ENCODE measurements around the gene NEK10. TPM values are rescaled to one million over a fixed set of nuclear protein-coding genes. Genes with fewer than 3 reads are reported as not detected.

Gene NEK10
- total and polyA plus RNA-seq, 2 of the 13 experiments (the other 11 are each of a cell fraction or from before 2014, with no cell fraction given) = 2.8 to 14.2 TPM

DNA sequence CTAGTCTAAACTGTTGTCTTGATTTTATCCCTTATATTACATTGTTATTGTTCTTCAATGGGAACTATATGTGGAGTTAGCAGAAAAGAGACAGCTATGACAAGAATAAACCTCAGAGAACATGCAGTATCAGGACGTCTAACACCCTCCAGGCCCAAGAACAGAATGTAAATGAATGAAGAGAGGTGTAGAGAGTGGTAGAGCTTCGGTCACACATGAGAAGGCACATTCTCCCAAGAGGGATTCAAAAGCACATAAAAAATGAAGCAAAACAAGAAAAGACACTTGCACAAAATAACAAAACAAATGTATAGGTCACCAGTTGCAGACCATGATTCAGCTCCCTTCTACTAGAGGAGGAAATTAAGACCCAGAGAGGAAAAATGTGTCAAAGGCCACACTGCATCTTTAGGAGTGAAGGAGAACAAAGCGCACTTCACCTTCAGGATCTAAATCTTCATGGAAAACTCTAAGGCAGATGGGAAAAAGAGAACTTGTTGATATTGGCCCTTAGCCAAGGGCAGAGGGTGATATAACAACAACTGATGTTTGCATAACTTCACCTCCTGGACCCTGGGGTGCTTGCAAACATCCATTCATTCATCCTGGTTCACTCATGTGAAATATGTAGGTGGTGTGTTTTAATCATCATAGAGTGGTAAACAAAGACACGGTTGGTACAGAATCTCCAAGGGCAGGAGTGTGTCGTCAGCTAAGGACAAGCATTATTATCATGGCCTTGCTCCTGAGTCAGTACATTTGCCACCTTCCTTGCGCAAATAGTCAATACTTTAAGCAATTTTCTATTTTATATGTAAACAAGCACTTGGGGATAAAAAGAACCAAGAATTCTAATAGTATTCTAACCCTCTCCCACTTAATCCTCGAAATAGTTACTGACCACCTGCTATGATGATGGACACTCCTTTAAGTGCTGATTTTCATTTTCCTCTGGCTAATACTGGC is 8.8 kb downstream of the NEK10 start (continued):
- TF ChIP-seq ZNF800 (CRISPR knock-in tag; IDR thresholded peaks at IDR 0.05) = 0 out of 2 replicates have a peak, but pooled peaks have one; percentile 38
- TF ChIP-seq ZNF441 (CRISPR knock-in tag; IDR thresholded peaks at IDR 0.05; ENCODE audit: borderline replicate concordance) = peak; percentile 30; the same call in 1 of the 2 replicates
- peak; percentile 79; the same call in 1 of the 2 replicates for TF ChIP-seq RFXANK (CRISPR knock-in tag; IDR thresholded peaks at IDR 0.05)
- TF ChIP-seq HMG20A (CRISPR knock-in tag; IDR thresholded peaks at IDR 0.05; ENCODE audit: borderline replicate concordance) = peak; percentile 99
- TF ChIP-seq ZNF260 (CRISPR knock-in tag; IDR thresholded peaks at IDR 0.05; ENCODE audit: borderline replicate concordance, low read depth) = no peak
- TF ChIP-seq ZMYM3 (CRISPR knock-in tag; IDR thresholded peaks at IDR 0.05) = peak; percentile 79; the same call in 1 of the 2 replicates
- no peak for TF ChIP-seq ZNF597 (CRISPR knock-in tag; IDR thresholded peaks at IDR 0.05)
- peak; percentile 83 for TF ChIP-seq DMAP1 (CRISPR knock-in tag; IDR thresholded peaks at IDR 0.05)
- TF ChIP-seq THRA (CRISPR knock-in tag; IDR thresholded peaks at IDR 0.05; ENCODE audit: borderline replicate concordance) = peak; percentile 94
- TF ChIP-seq, protein P1, sequence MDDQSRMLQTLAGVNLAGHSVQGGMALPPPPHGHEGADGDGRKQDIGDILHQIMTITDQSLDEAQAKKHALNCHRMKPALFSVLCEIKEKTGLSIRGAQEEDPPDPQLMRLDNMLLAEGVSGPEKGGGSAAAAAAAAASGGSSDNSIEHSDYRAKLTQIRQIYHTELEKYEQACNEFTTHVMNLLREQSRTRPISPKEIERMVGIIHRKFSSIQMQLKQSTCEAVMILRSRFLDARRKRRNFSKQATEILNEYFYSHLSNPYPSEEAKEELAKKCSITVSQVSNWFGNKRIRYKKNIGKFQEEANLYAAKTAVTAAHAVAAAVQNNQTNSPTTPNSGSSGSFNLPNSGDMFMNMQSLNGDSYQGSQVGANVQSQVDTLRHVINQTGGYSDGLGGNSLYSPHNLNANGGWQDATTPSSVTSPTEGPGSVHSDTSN (CRISPR knock-in tag; IDR thresholded peaks at IDR 0.05; ENCODE audit: borderline replicate concordance) = no peak
- no peak for TF ChIP-seq REXO4 (CRISPR knock-in tag; IDR thresholded peaks at IDR 0.05; ENCODE audit: borderline replicate concordance)
- peak; percentile 91 for TF ChIP-seq ATF3 (CRISPR knock-in tag; IDR thresholded peaks at IDR 0.05)
- no peak for TF ChIP-seq ZBTB4 (CRISPR knock-in tag; IDR thresholded peaks at IDR 0.05; ENCODE audit: borderline replicate concordance)
- peak; percentile 78; the same call in 1 of the 2 replicates for TF ChIP-seq KLF6 (CRISPR knock-in tag; IDR thresholded peaks at IDR 0.05)
- peak; percentile 99 for TF ChIP-seq TBL1XR1 (IDR thresholded peaks at IDR 0.05; ENCODE audit: borderline replicate concordance, low read length, partially characterized antibody)
- peak; percentile 98 for TF ChIP-seq FOXA1 (IDR thresholded peaks at IDR 0.05)
- peak; percentile 99 for TF ChIP-seq FOXA1 (CRISPR knock-in tag; IDR thresholded peaks at IDR 0.05)
- no peak for TF ChIP-seq ZFAT (CRISPR knock-in tag; conservative IDR thresholded peaks at IDR 0.05)
- peak; percentile 98 for TF ChIP-seq MED1 (CRISPR knock-in tag; IDR thresholded peaks at IDR 0.05)
- no peak for TF ChIP-seq SUZ12 (IDR thresholded peaks at IDR 0.05; ENCODE audit: low read depth, low read length)

Data from HepG2 (cell line).